ENCODE results near the gene FBXO15.

DNA sequence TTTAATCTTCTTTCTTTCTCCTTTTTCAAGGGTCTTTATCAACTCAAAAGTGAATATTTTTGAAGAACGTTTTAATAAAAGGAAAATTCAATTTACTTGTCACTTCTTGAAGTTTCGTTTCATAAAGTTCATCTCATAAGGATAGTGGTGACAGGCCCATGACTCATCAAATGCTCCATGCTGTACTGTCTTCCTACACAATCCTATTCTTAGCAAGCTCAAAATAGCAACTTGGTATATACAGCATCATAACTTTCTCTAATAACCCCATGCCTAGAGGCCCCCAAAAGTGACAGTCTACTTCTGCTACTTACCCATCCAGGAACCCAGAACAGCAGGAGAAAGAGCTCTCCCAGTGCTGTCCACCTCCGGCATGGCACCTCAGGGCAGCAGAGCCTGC lies 7.7 kb downstream of the FBXO15 start:
- TF ChIP-seq, protein P1, sequence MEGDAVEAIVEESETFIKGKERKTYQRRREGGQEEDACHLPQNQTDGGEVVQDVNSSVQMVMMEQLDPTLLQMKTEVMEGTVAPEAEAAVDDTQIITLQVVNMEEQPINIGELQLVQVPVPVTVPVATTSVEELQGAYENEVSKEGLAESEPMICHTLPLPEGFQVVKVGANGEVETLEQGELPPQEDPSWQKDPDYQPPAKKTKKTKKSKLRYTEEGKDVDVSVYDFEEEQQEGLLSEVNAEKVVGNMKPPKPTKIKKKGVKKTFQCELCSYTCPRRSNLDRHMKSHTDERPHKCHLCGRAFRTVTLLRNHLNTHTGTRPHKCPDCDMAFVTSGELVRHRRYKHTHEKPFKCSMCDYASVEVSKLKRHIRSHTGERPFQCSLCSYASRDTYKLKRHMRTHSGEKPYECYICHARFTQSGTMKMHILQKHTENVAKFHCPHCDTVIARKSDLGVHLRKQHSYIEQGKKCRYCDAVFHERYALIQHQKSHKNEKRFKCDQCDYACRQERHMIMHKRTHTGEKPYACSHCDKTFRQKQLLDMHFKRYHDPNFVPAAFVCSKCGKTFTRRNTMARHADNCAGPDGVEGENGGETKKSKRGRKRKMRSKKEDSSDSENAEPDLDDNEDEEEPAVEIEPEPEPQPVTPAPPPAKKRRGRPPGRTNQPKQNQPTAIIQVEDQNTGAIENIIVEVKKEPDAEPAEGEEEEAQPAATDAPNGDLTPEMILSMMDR (IDR thresholded peaks at IDR 0.05): no peak
- no peak for TF ChIP-seq POLR2A (IDR thresholded peaks at IDR 0.05)
- TF ChIP-seq POLR2AphosphoS5 (IDR thresholded peaks at IDR 0.05): no peak
